NCI-H2196 (cell line): ENCODE measurements around the gene PTAFR.
"Not testable (repeated sequence)": the region's sequence is repeated elsewhere in the genome, so short reads cannot be mapped to it uniquely, and the experiment has no call there.

Experiments used
- DNase-seq: peaks from one replicate; lab custom pipeline; 2025; ENCODE audit not compliant: unreplicated experiment; lab: John Stamatoyannopoulos, UW

Gene PTAFR

GRCh38 chr1:28145728-28146127, 30.8 kb downstream of the PTAFR start:
- DNase-seq = no peak

- DNase-seq = no peak
These were observed 32.0 kb downstream of the PTAFR start for GRCh38 chr1:28144203-28145135.

DNA sequence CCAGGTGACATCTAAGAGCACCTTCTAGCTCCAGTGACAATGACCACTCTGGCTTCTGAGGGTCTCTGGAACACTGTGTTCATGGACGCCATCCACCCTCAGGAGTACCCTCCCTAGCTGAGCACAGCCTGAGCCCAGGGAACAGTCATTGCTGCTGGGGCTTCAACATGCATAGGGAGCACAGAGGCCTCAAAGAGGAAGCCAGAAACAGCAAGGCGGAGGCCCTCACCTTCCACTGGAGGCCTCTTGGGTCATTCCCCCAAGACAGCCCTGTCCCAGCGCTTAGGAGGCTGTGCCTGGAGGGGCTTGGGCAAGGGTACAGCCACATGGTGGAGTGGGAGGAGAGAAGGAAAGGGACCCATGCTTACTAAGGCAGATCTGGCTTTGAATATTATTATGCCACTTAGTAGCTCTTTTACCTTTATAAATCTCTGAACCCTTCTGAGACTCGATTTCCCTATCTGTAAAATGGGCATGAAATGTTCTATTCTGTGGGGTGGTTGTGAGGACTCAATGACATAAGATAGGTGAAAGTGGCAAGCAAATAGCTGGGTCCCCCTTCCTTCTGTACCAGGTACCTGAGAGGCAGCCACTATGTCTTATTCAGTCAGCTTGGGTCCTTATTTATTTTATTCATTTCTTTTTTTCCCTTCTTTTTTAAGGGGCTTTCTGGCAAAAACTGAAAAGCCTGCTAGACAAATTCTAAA, 32.8 kb downstream of the PTAFR start:
- no peak for DNase-seq

DNA sequence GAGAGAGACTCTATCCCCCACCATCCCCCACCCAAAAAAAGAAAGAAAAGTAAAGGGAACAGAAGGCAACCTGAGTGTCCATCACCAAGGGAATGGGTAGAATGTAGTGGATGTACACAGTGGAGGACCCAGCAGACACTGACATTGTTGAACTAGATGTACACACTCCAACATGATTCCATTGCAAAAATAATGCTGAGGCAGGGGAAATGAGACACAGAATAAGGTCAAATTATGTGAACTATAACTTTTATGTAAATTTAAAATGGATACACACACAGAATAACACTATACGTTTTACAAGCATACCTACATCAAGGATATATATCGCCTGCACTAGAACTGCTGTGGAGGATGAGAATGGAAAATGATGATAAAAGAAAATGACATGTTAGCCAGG, 34.8 kb downstream of the PTAFR start:
- no peak for DNase-seq

- not testable (repeated sequence) for DNase-seq
These were observed 36.6 kb downstream of the PTAFR start for GRCh38 chr1:28139866-28140265.

DNA sequence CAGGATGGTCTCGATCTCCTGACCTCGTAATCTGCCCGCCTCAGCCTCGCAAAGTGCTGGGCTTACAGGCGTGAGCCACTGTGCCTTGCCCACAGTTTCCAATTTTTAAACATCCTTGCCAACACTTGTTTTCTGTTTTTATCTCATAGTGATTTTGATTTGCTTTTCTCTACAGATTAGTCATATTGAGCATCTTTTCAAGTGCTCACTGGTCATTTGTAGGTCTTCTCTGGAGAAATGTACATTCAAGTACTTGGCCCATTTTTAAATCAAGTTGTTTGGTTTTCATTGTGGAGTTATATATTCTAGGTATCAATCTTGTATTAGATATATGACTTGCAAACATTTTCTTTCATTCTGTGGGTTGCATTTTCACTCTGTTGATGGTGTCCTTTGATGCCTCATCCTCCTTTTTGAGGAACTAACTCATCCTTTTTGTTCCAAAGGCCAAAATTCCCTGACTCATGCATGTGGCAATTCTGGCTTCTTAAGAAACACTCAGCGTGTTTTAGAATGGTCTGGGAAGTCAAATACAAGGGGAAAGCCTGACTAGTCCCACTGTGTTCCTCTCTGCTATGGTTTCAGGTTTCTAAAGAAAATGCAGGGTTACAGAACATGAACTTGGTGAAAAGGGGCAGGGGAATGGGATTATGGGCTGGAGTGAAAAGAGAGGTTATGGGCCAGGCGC, 37.3 kb downstream of the PTAFR start:
- no peak for DNase-seq

DNA sequence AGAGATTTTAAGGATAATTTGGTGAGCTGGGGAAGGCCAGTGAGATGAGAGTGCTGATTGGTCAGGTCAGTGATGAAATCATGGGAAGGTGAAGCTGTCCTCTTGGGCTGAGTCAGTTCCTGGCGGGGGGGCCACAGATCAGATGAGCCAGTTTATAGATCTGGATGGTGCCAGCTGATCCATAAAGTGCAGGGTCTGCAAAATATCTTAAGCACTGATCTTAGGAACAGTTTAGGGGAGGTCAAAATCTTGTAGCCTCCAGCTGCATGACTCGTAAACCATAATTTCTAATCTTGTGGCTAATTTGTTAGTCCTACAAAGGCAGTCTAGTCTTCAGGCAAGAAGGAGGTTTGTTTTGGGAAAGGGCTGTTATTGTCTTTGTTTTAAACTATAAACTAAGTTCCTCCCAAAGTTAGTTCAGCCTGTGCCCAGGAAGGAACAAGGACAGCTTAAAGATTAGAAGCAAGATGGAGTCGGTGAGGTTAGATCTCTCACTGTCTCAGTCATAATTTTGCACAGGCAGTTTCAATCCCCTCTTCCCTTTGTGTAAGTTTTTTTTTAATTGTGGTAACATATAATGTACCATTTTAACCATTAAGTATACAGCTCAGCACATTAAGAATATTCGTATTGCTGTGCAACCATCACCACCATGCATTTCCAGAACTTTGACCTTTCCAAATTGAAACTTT, 39.4 kb downstream of the PTAFR start:
- no peak for DNase-seq

DNA sequence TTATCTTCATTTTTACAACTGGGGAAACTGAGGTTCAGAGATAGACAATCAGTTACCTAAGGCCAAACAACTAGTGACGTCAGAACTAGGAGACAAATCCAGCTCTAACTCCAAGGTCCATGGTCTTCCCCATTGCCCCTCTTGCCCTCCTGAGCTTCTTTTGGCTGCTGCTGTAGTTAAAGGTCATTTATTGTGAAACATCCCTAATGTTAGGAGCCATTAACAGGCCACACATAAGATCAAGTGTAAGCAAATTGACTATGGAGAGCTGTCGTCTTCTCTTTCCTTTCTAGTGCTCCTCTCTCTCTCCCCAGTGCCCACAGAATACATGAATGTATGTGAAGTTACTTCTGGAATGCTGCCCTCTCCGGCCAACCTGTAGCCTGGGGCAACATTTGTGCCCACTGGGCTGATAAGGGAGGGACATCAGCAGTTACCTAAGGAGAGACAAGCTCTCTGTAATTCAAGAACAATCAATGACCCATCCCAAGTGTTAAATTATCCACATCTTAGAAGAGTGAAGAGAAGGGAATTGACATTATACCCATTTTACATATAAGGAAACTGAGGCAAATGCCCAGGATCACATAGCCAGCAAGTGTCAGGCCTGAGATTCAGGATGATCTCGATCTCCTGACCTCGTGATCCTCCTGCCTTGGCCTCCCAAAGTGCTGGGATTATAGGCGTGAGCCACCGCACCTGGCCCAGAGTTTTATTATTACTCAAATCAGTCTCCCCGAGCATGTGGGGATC, 40.1 kb downstream of the PTAFR start:
- DNase-seq = no peak

- DNase-seq = no peak
These were observed 40.9 kb downstream of the PTAFR start for GRCh38 chr1:28135371-28136168.

GRCh38 chr1:28134651-28135207, 41.8 kb downstream of the PTAFR start:
- no peak for DNase-seq

DNA sequence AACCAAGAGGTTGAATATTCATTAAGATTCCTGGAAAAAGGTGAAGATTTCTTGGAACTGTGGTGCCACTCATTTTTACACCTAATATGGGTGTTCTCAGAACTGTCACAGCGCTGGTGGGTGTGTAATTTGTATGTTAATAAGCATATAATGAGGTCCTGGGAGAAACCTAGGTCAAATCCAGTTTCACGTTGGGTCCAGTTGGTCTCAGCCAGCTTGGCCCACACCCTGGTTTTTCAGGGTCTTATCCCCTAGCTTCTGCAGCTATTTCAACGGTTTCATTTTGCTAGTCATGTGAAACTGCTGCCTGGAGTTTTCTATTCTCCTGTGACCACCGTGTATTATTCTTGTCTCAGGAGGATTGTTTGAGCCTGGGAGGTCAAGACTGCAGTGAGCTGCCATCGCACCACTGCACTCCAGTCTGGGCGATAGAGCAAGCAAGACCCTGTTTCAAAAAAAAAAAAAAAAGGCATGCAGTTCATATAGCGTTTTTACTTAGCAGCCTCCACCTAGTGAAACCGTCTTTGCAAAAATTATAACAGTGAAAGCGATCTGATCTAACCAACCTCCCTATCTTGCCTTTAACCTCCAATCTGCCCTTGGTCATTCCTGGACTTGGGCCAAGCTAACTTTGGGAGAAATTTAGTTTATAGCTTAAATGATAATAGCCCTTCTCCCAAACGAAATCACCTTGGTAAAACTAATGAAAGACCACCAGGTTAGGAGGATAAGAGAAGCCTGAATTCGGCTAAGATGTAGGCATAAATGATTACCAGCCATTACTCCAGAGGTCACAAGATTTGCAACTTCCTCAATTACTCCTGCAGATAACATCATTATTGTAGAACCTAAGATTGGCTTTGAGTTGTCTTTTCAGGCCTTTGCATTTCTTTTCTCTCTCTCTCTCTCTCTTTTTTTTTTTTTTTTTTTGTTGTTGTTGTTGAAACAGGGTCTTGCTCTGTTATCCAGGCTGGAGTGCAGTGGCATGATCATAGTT, 44.0 kb downstream of the PTAFR start:
- DNase-seq = no peak

DNA sequence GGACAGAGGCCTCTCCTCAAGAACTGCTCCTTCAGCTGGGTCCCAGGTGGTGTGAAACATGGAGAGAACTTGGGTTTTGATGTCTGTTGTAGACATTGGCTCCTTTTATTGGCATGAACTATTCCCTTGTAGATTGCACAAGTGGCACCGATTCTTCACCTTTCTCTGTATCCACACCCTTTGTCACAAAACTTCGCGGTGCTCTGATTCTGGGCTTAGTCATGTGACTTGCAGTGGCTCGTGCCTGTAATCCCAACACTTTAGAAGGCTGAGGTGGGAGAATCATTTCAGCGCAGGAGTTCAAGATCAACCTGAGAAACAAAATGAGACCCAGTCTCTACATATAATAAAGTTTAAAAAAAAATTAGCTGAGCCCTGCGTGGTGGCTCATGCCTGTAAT, 45.6 kb downstream of the PTAFR start:
- no peak for DNase-seq

DNA sequence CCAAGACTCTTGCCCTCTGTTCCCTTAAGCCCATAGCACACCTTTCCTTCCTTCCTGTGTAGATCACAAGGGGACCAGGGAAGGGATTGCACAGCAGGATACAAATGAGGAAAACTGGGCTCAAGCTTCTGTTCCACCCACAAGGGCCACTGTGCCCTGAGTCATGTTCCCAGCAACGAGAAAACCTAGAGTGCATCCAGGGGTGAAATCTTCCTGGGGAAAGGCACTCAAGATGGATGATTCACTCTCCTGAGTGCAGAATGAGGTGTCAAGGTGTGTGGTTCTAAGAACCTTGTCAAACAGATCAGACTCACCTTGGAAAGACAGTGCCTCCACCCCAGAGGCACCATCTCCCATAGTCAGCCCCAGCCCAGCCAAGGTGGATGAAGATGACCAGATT, 47.3 kb downstream of the PTAFR start:
- no peak for DNase-seq

GRCh38 chr1:28127617-28128257, 48.8 kb downstream of the PTAFR start:
- no peak for DNase-seq

DNA sequence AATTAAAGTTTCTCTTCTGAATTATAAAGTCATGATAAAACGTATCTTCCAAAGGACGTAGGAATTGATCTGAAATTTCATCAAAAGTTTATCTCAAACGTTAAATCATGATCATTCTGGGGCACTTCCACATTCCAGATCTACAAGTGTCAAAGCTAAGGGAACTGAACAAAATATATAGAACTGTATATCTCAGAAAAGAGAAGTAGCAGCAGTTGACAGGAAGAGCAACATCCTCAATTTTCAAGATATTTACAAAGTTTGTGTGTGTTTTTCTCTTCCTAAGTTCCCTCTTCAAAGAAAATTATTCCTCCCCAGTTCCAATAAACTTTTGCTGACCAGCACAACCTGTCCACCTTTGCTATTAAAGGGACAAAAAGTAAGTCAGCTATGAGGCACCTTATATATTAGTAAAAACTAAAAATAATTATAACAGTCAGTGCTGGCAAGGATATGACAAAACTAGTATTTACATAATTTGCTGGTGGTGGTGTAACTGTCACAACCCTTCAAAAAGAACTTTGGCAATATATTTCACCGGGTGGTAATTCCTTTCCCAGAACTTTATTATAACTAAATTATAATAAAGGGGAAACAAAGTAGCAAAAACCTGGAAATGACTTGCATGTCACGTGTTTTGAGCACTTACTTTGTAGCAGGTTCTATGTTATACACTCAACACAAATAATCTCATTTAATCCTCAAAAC, 49.6 kb downstream of the PTAFR start:
- no peak for DNase-seq

- DNase-seq = no peak
These were observed 50.3 kb downstream of the PTAFR start for GRCh38 chr1:28126212-28126611.

- no peak for DNase-seq
These were observed 53.0 kb downstream of the PTAFR start for GRCh38 chr1:28123461-28123961.
